GM12801 (cell line): ENCODE results near the gene TNNC1.

ENCODE experiments used
- TF ChIP-seq, protein P1 (sequence below): IDR thresholded peaks from one replicate; pipeline ENCODE4 v1.5.1; 2011; ENCODE audit warnings: control low read depth; ENCODE audit not compliant: insufficient read length; ENCODE audit errors: extremely low read depth

Gene TNNC1

DNA sequence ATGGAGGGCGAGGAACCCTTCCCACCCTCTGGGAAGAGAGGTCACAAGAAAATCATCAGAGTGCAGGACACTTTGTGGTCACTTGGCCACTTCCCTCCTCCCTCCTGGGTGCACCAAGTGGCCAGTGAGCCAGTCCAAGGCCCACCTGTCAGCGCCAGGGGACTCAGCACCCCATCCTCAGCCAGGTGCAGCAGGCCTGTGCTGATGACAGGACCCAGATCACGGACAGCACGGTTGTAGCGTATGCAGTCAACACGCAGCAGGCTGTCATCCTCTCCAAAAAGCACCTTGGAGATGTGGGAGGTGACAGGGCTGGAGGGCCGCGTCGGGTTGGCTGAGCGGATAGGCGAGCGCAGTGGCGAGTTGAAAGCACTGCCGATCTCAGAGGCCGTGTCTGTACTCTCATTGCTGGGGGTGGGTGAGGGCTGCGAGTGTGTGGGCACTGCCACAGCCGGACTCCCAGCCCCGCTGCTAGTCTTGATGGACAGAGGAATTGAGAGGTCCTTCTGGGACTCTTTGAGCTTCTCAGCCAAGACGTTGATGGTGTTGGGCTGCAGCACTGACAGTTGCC is 50.5 kb downstream of the TNNC1 start:
- TF ChIP-seq, protein P1, sequence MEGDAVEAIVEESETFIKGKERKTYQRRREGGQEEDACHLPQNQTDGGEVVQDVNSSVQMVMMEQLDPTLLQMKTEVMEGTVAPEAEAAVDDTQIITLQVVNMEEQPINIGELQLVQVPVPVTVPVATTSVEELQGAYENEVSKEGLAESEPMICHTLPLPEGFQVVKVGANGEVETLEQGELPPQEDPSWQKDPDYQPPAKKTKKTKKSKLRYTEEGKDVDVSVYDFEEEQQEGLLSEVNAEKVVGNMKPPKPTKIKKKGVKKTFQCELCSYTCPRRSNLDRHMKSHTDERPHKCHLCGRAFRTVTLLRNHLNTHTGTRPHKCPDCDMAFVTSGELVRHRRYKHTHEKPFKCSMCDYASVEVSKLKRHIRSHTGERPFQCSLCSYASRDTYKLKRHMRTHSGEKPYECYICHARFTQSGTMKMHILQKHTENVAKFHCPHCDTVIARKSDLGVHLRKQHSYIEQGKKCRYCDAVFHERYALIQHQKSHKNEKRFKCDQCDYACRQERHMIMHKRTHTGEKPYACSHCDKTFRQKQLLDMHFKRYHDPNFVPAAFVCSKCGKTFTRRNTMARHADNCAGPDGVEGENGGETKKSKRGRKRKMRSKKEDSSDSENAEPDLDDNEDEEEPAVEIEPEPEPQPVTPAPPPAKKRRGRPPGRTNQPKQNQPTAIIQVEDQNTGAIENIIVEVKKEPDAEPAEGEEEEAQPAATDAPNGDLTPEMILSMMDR = no peak

DNA sequence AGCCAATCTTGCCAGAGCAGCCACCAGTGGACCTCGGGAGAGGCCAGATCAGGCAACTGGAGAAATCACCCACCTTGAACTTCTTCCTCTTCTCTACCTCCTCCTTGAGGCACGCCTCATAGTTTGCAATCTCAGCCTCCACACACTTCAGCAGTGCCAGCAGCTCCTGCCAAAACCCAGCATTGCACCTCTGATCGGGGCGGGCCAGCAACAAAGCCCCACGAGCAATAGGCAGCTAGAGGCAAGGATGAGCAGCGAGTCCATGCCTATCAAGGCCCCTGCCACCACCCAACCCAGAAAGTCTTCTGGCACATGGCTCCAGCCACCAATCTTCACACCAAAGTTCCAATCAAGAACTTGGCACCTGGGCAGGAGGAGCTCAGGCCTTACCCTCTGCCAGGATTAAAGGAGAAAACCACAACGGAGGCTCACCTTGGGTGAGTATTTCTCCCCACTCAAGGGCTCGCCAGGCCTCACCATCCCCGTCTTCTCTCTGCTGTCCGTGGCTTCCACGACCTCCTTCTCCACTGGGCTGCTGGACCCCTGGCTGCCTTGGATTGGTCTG is 51.1 kb downstream of the TNNC1 start:
- TF ChIP-seq, protein P1 = no peak

DNA sequence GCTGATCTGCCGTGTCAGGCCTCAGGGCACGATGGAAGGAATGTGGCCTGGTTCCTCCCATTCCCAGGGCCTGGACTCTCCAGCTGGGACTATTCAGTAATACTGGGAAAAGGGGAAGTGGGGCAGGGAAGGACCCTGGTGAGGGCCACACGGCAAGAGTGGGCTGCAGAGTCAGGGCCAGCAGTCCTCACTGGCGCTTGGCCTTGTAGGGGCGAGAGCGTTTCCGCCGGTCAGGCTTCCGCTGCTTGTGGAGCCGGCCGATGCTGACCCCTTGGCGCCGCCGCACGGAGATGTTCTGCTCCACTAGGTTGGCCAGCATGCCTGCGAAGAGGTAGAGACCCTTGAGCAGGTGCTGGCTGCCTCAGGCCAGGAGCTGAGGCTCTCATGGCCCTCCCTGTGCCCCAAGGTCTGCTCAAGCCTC is 51.7 kb downstream of the TNNC1 start:
- TF ChIP-seq, protein P1 = no peak

DNA sequence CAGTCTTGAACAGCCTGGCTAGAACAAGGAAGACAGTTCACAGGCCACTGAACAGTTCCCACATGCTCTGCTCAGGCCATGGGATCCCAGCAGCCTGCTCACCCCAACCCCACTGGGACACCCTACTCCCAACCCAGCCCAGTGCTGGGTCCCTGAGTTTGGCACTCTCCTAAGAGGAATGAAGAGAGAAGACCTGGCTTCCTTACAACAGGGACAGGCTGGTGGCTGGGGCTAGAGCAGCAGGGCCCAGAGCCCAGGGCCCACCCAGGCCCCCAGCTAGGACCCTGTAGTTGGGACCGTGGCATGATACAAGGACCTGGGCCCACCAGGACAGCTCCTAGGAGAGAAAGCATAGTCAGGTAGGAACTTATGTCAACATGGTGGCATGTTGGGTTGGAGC is 52.3 kb downstream of the TNNC1 start:
- TF ChIP-seq, protein P1 = no peak
